ENCODE results near the gene DGKH. TPM values are rescaled to one million over a fixed set of nuclear protein-coding genes. Genes with fewer than 3 reads are reported as not detected.

The DGKH gene
- total and polyA plus RNA-seq, 10 of the 15 experiments (the other 5 are each of a cell fraction or from before 2014, with no cell fraction given), result 1.3 to 15.2 (median 7.3) TPM

DNA sequence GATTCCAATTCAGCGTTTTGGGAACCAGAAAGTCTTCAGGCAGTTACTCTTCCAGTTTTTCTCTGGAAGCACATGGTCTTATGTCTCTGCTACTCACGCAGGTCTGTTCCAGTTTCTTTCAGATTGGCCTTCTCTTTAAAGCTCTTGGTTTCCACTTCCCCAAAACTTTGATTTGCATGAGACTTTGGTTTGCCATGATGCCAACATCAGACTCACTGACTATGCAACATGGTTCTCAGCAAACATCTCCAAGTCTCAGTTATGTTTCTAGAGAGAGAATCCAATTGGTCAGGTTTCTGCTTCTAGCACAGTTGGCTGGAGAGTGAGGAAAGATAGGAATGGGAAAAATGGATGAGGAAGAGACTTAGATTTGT is 226.6 kb downstream of the DGKH start (continued):
- TF ChIP-seq, protein P1, sequence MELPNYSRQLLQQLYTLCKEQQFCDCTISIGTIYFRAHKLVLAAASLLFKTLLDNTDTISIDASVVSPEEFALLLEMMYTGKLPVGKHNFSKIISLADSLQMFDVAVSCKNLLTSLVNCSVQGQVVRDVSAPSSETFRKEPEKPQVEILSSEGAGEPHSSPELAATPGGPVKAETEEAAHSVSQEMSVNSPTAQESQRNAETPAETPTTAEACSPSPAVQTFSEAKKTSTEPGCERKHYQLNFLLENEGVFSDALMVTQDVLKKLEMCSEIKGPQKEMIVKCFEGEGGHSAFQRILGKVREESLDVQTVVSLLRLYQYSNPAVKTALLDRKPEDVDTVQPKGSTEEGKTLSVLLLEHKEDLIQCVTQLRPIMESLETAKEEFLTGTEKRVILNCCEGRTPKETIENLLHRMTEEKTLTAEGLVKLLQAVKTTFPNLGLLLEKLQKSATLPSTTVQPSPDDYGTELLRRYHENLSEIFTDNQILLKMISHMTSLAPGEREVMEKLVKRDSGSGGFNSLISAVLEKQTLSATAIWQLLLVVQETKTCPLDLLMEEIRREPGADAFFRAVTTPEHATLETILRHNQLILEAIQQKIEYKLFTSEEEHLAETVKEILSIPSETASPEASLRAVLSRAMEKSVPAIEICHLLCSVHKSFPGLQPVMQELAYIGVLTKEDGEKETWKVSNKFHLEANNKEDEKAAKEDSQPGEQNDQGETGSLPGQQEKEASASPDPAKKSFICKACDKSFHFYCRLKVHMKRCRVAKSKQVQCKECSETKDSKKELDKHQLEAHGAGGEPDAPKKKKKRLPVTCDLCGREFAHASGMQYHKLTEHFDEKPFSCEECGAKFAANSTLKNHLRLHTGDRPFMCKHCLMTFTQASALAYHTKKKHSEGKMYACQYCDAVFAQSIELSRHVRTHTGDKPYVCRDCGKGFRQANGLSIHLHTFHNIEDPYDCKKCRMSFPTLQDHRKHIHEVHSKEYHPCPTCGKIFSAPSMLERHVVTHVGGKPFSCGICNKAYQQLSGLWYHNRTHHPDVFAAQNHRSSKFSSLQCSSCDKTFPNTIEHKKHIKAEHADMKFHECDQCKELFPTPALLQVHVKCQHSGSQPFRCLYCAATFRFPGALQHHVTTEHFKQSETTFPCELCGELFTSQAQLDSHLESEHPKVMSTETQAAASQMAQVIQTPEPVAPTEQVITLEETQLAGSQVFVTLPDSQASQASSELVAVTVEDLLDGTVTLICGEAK (IDR thresholded peaks at IDR 0.05; ENCODE audit: borderline replicate concordance), result no peak
- TF ChIP-seq KLF5 (IDR thresholded peaks at IDR 0.05; ENCODE audit: partially characterized antibody) (no peak), SUPT20H (IDR thresholded peaks at IDR 0.05; ENCODE audit: borderline replicate concordance, control insufficient read depth, low read depth, low read length) (no peak), TARDBP (IDR thresholded peaks at IDR 0.05; ENCODE audit: borderline replicate concordance) (no peak), TAF1 (IDR thresholded peaks at IDR 0.05; ENCODE audit: borderline replicate concordance, low read depth, low read length) (no peak), JUNB (IDR thresholded peaks at IDR 0.05) (no peak), POLR2A (IDR thresholded peaks at IDR 0.05; ENCODE audit: low read depth, low read length) (peak; percentile 69), RAD21 (IDR thresholded peaks at IDR 0.05; ENCODE audit: insufficient read depth, low read depth, low read length) (no peak), TCF7 (IDR thresholded peaks at IDR 0.05; ENCODE audit: borderline replicate concordance) (no peak), ZNF207 (IDR thresholded peaks at IDR 0.05; ENCODE audit: borderline replicate concordance) (no peak), CREM (IDR thresholded peaks at IDR 0.05; ENCODE audit: low read depth) (0 out of 2 replicates have a peak, but pooled peaks have one; percentile 16), ZNF24 (IDR thresholded peaks at IDR 0.05) (no peak), SRF (IDR thresholded peaks at IDR 0.05; ENCODE audit: low read depth in 2 of 2, low read length in 2 of 2) (no peak), NR2F1 (conservative IDR thresholded peaks at IDR 0.05) (no peak)
- TF ChIP-seq, protein P2, sequence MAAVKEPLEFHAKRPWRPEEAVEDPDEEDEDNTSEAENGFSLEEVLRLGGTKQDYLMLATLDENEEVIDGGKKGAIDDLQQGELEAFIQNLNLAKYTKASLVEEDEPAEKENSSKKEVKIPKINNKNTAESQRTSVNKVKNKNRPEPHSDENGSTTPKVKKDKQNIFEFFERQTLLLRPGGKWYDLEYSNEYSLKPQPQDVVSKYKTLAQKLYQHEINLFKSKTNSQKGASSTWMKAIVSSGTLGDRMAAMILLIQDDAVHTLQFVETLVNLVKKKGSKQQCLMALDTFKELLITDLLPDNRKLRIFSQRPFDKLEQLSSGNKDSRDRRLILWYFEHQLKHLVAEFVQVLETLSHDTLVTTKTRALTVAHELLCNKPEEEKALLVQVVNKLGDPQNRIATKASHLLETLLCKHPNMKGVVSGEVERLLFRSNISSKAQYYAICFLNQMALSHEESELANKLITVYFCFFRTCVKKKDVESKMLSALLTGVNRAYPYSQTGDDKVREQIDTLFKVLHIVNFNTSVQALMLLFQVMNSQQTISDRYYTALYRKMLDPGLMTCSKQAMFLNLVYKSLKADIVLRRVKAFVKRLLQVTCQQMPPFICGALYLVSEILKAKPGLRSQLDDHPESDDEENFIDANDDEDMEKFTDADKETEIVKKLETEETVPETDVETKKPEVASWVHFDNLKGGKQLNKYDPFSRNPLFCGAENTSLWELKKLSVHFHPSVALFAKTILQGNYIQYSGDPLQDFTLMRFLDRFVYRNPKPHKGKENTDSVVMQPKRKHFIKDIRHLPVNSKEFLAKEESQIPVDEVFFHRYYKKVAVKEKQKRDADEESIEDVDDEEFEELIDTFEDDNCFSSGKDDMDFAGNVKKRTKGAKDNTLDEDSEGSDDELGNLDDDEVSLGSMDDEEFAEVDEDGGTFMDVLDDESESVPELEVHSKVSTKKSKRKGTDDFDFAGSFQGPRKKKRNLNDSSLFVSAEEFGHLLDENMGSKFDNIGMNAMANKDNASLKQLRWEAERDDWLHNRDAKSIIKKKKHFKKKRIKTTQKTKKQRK (IDR thresholded peaks at IDR 0.05; ENCODE audit: low read depth, low read length), result no peak
- TF ChIP-seq, protein P3, sequence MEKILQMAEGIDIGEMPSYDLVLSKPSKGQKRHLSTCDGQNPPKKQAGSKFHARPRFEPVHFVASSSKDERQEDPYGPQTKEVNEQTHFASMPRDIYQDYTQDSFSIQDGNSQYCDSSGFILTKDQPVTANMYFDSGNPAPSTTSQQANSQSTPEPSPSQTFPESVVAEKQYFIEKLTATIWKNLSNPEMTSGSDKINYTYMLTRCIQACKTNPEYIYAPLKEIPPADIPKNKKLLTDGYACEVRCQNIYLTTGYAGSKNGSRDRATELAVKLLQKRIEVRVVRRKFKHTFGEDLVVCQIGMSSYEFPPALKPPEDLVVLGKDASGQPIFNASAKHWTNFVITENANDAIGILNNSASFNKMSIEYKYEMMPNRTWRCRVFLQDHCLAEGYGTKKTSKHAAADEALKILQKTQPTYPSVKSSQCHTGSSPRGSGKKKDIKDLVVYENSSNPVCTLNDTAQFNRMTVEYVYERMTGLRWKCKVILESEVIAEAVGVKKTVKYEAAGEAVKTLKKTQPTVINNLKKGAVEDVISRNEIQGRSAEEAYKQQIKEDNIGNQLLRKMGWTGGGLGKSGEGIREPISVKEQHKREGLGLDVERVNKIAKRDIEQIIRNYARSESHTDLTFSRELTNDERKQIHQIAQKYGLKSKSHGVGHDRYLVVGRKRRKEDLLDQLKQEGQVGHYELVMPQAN (conservative IDR thresholded peaks at IDR 0.05), result peak; percentile 34; the same call in 1 of the 2 replicates
- TF ChIP-seq, protein P4, sequence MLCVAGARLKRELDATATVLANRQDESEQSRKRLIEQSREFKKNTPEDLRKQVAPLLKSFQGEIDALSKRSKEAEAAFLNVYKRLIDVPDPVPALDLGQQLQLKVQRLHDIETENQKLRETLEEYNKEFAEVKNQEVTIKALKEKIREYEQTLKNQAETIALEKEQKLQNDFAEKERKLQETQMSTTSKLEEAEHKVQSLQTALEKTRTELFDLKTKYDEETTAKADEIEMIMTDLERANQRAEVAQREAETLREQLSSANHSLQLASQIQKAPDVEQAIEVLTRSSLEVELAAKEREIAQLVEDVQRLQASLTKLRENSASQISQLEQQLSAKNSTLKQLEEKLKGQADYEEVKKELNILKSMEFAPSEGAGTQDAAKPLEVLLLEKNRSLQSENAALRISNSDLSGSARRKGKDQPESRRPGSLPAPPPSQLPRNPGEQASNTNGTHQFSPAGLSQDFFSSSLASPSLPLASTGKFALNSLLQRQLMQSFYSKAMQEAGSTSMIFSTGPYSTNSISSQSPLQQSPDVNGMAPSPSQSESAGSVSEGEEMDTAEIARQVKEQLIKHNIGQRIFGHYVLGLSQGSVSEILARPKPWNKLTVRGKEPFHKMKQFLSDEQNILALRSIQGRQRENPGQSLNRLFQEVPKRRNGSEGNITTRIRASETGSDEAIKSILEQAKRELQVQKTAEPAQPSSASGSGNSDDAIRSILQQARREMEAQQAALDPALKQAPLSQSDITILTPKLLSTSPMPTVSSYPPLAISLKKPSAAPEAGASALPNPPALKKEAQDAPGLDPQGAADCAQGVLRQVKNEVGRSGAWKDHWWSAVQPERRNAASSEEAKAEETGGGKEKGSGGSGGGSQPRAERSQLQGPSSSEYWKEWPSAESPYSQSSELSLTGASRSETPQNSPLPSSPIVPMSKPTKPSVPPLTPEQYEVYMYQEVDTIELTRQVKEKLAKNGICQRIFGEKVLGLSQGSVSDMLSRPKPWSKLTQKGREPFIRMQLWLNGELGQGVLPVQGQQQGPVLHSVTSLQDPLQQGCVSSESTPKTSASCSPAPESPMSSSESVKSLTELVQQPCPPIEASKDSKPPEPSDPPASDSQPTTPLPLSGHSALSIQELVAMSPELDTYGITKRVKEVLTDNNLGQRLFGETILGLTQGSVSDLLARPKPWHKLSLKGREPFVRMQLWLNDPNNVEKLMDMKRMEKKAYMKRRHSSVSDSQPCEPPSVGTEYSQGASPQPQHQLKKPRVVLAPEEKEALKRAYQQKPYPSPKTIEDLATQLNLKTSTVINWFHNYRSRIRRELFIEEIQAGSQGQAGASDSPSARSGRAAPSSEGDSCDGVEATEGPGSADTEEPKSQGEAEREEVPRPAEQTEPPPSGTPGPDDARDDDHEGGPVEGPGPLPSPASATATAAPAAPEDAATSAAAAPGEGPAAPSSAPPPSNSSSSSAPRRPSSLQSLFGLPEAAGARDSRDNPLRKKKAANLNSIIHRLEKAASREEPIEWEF (IDR thresholded peaks at IDR 0.05; ENCODE audit: insufficient replicate concordance, low read depth, low read length), result no peak
